Globus pallidus (tissue), 1 donor: Measurements from ENCODE around the gene AGER.
"Not testable (repeated sequence)": the region's sequence is repeated elsewhere in the genome, so short reads cannot be mapped to it uniquely, and the experiment has no call there.

Experiments
- DNase-seq: peaks from one replicate; pipeline ENCODE4 v3.0.0-alpha.2; 2015; ENCODE audit warnings: low spot score

The AGER gene

DNA sequence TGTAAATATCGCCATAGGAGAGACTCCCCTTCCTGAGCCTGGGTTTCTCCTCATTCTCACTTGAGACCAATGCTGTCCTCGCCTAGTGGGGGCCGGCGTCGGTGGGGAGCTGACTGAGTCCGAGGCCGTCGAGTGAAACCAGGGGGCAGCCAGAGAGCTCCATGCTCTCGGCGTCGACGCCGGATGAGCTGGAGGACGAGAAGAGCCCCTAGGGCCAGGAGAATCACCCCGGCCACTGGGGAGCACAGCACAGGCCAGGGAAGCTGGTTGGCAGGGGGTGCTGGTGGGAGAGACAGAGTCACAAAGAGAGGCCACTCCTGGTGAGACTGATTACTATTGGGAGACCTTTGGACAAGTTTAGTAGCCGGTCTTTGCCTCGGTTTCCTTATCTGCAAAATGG is 14.8 kb upstream of the AGER start:
- no peak for DNase-seq

DNA sequence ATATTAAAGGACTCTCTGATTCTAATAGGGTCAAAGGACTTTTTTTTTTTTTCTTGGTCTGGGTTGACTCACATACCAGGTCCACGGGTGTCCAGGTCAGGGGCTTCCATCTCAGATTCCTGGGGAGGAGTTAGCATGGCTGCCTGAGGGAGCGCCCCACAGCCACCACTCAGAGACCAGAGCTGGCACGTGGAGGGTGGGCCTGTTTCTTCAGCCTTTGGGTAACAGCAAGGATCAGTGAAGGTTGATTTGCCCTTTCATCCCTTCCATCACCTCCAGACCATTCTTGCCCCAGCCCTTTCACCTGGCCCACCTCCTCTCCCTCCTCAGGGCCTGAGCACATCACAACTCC is 14.3 kb upstream of the AGER start:
- no peak for DNase-seq

DNA sequence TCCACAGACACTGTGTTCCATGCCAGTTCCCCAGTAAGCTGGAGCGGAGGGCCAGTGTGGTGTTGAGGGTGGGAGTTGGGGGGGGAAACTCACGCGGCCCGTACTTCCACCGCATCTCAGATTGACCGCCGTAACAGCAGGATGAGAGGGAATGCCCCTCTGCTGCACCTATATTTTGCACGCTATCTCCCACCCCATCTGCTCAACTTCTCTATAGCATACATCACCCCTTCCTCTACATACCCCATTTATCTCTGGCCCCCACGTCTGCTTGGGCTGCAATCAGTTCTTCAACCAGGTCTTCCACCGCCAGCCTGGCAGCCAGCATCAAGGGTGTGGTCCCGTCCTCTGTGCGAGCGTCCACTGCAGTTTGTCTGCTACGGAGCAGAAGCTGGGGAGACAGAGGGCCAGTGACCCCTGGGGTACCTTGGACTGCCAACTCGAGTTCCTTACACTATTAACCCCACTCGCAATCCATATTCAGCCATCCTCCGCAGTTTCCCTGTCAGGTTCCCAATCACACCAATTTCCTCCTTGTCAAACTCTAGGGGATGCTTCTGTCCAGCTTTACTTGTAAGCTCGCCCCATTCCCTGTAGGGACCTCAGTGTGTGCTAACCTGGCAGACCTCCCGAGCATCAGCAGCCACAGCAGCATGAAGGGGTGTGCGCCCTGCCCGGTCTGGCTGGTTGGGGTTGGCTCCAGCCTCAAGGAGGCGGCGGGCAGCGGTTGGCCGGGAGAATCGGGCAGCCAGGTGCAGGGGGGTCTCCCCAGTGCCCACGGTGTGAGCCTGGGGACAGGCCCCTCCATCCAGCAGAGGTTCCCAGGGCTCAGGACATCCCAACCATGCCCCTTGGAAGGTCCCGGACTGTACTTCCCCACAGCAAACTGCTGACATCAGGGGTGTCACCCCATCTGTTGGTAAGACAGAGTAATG is 12.9 kb upstream of the AGER start:
- peak; percentile 51 for DNase-seq

DNA sequence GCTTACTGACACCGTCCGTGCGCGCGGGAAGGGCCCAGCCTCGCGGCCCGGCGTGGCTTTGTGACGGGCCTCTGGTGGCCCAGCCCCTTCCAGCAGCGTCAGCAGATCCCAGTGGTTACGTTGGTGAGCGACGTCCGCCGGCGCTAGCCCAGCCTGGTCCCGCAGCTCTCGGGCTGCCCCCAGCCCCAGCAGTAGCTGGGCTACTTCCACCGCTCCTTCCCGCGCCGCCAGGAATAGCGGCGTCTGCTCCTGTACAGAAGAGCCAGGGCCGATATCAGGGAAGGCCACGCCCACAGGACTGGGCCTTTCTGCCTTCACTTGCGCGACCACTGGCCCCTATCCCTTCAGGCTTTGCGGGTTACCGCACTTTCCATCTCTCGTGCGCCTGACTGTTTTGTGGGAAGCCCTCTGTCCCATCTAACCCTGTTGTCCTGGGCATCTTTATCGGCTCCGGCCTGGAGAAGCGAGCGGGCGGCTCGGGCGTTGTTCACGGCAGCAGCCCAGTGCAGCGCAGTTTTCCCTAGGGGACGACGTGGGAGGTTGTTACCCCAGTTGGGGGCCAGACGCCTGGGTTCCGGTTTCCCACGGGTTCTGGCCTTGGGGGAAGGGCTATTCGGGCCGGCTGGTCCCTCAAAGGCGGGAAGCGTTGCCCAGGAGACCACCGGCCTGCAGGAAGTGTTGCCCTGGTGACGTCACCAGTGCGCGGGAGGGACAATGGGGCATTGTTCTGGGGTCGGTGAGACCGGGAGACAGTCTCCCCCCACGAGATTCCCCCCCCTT is 12.0 kb upstream of the AGER start:
- peak; percentile 97 for DNase-seq

DNA sequence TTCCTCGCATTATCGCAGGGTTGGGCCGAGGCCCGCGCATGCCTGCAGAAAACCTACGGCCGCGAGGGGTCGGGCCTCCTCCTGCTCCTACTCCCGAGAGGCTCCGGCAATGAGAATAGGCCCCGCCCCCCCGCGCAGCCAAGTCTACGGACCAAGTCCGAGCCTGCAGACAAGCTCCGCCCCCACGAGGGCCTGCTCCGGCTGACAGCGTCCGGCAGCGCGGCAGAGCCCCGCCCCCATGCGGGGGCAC is 11.5 kb upstream of the AGER start:
- peak; percentile 100 for DNase-seq

DNA sequence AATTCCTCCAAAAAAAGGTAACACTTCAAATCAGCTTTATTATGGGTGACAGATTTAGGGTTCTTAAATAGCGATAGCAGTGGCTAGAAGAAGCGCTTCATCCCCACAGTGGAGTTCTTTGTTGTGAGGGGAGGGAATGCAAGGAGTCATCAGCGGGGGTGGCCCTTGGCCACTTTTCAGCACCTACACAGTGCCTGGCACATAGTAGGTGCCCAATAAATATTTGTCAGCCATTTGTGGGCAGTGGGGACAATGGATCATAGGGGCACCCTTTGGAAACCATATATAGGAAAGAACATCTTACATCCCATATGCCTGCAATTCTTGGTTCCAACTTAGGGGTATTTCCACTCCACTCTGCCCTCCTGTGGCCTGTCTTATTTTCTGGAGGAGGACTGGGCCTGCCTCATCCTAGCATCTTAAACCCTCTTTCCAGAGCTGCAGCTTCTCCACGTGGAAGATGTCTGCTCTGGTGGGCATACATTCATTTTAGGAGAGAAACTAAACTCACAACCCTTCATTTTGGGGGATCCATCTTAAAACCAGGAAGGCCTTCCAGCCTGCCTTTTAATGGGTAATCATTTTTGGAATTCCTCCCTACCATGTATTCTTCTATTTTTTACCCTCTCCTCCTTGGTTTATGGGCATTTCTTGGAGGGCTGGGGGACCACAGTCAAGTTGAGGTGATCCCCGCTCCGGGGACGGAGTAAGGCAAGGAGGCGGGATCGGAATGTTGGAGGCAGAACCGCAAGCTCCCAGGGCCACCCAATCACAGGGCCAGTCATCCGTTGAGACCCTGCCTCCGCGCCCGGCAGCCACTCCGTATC is 11.0 kb upstream of the AGER start:
- peak; percentile 76 for DNase-seq

DNA sequence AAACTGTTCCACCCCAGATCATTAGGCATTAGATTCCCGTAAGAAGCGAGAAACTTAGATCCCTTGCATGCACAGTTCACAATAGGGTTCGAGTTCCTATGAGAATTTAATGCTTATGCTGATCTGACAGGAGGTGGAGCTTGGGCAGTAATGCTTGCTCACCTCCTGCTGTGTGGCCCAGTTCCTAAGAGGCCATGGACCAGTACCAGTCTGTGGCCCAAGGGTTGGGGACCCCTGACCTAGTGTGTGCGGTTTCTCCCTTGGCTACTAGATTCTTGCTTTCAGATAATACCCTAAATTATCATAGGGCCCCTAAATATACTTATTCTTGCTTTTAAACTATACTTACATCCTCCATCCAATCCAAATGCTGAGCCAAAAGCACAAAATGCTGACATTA is 10.3 kb upstream of the AGER start:
- DNase-seq, result no peak

DNA sequence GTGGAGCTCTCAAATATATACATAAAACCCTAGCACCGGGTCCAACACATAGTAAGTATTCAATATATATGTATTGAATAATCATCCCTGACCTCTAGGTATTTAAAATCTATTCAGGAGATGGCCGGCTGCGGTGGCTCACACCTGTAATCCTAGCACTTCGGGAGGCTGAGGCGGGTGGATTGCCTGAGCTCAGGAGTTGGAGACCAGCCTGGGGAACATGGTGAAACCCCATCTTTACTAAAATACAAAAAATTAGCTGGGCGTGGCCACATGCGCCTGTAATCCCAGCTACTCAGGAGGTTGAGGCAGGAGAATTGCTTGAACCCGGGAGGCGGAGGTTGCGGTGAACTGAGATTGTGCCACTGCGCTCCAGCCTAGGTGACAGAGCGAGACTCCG is 9.0 kb upstream of the AGER start:
- DNase-seq, result not testable (repeated sequence)

DNA sequence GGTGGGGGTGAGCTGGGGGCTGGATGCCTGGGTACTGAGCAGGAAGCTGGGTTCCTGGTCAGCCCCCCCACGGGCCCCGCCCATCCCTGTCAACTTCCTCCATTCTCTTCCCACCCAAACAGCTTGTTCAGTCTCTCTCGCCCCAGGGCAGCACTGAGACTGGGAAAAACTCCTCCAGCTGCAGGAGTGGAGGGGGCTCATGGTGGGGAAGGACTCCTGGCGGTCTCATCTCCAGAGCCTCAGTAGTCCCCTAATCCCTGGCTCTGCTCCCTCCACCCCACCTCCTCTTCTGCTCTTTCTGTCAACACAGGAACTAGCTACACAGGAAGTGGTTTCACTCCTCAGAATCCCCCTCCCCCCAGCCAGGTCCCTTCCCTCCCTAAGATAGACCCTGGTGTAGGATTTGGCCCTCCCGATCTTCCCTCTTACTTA is 8.6 kb upstream of the AGER start, which contains the start of gene GPSM3:
Gene GPSM3 (minus strand): TSS at position 36 of the 432 bp plus-strand sequence. CDS start 130 bp downstream, outside the sequence.
- DNase-seq, result no peak

DNA sequence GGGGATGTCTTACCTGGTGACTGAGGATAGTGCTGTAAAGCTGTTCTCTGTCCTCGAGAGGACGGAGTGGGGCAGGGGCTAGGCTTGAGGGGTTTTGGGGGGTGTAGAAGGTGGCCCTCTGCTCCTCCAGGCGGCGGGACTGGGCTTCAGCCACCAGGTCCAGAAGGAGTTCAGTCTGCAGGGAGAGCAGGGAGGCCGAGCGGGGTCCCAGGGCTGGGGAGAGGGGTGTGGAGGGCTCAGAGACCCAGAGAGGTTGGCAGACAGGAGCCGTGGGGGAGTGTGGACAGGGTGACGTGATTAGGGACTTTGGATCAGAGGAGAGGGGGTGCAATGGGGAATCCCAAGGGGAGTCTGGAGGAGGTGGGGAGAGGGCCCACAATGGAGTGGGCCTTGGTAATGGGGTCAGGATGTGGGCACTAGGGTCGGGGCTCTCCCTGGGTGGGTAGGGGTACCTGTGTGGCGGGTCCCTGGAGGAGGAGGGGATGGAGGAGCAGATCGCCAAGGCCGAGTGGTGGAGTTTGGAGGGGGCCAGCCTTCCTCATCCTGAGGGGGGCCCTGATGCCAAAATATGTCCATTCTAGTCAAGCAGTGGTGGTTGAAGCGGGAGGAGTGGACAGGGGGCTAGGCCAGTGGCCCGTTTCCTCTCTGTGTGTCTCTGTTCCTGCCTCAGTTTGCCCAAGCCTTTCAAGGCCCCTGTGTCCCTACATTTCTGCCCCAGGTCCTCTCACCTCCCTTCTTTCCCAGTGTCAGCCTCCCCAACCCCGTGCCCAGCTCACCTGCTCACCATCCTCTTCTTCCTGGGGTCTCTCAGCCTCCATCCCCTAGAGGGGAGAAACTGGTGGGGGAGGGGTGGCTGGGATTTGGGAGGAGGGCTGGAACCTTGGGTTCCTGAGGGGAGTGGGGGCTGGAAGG is 7.9 kb upstream of the AGER start:
- no peak for DNase-seq

DNA sequence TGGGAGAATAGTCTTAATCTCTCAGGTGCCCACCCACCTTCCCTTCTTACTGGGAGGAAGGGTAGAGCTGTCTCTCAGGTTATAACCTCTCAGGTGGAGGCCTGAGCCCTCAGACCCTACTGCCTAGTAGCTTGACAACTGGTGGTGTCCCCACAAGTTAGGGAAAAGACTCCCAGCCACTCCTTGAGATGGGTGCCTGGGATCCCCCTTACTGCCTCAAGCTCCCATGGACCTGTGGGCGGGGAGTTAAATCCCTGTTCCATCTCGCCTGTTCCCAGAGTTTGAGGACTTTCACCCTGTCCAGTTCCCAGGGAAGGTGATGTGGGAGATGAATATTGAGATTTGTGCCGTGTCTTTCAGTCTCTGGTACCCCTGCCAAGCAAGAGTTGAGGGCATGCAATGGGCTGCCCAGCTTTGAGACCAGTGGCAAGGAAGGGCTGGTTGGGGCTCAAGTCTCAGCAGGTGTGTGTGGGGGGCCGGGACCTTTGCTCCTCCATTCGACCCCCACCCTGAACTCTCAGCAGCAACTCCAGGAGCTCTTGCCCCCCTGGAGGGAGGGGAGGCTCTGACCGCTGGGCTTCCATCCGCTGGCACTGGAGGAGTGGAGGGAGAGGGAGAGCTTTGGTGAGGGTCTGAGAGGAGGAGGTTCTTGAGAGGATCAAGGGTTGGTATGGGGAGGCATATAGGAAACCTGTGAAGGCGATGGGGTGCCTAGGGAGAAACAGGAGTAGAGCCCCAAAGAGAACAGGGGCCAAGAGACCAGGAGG is 7.0 kb upstream of the AGER start:
- DNase-seq, result no peak

DNA sequence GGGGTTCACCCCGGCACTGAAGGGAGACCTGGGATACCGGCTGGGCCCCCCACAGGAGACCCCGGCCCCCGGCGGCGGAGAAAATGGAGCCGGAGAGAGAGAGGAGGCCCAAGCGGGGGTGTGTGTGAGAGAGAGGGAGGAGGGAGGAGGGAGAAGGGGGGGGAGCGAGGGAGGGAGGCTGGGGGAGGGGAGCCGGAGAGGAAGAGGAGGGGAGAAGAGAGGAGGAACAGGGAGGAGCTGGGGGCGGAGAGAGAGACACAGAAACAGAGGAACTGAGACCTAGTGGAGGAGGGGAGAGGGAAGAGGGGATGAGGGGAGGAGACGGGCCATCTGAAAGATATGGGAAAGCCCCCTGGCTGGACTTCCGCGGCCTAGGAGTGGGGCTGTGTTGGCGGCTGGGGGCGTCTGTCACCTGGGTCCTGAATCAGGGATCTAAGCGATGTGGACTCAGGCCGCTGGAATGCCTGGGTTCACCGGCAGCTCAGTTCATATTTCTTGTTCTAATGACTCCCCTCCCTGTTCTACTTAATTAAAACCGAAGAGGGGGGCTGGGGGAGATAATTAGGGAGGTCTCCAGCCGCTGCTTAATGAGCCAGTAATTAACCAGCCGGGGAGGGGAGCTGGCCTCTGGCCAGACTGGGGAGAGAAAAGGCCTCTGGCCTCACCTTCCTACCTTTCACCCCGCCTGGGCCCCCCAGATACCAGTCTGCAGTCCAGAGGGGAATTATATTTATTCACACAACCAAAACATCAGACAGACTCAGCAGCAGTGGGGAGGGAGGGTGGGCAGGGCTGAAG is 6.2 kb upstream of the AGER start, which contains the start of gene PBX2:
Gene PBX2 (minus strand): TSS at position 149 of the 798 bp plus-strand sequence. CDS start 287 bp downstream, outside the sequence.
- peak; percentile 95 for DNase-seq

DNA sequence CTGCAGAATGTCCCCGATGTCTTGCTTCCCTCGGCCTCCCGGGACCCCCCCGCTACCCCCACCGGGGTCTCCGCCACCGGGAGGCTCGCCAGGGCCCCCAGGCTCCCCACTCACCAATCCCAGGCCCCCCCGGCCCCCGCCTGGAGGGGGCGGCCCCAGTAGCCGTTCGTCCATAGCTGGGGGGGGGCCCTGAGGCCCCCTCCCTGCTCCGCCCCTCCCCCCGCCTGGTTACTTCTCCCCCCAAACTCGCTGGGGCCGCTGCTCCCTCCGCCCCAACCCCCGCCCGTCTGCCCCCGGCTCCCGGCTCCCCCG is 5.6 kb upstream of the AGER start:
- DNase-seq, result no peak

DNA sequence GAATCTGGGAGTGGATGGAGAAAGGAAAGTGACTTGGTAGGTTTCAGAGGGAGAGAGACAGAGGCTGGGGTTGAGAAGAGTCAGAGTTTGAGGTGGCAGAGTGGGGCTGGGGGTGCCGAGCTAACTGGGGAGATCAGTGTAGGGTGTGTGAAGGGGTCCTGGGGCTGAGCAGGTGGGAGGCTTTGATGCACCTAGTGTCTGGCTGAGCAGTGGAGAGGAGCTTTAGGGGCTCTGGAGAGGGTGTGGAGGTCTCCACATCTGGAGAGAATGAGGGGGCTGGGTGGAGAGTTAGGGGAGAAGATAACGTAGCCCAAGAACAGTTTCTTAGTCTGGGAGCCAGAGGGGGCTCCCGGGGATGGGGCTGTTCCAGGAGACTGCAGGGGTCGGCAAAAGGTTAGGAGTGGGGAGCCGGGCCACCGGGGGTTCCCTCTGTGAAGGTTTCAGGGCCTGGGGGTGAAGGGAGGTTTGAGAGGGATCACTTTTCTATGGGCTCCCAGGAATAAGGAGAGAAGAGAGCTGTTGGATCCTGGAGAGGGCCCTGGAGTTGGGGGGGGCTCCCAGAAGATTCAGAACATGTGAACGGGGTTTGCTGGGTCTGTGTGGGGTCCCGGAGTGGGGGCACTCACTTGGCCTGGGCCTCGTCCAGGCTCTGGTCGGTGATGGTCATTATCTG is 5.2 kb upstream of the AGER start:
- DNase-seq, result peak; percentile 22

DNA sequence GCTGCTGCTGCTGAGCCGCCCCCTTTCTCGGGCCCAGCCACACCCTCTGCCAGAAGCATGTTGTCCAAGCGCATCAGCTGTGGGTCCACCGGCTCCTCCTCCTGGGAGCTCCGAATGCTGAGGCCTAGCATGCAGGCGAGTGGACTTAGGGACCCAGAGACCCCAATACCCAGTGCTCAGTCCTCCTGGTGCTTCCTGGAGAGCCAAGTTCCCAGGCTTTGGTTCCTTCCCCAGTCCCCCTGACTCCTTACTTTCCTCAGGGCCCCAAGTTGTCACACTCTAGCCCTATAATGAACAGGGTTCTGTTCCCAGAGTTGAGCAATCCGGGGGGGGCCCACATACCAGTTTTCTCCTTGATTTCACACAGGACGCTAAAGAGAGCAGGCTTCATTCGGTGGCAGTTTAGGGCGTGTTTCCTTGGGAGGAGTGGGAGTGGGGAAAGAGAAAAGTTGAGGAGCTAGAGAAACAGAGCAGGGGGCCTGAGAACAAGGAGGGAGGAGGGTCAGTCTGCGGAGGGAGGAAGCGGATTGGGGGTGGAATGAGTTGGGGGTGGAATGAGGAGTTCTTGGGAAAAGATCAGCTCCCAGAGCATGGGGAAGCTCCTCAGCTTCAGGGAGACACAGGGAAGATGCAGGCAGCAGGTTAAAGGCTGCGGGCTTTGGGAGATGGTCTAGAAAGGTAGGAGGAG is 4.5 kb upstream of the AGER start:
- DNase-seq, result no peak

DNA sequence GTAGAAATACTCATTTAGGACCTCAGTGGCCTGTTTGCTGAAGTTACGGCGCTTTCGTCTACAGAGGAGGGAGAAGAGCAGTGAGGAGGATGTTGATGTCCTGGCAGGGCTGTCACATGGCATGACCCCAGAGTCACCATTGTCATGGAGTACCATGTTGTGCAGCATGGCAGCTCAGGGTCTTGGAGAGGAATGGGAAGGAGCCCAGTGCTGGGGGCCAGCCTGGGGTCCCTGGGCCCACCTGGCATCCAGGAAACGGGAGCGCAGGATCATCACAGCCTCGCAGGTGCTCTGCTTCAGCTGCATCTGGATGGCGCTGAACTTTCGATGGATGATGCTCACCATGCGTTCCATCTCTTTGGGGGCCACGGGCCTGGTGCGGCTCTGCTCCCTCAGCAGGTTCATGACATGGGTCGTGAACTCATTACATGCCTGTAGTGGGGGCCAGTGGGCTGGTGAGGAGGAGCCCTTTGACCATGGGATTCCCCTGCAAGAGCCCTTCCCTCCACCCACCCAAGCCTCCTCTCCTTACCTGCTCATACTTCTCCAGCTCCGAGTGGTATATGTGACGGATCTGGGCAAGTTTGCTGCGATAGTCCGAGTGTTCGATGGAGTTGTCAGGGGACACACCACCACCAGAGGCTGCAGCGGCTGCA is 3.8 kb upstream of the AGER start:
- not testable (repeated sequence) for DNase-seq

DNA sequence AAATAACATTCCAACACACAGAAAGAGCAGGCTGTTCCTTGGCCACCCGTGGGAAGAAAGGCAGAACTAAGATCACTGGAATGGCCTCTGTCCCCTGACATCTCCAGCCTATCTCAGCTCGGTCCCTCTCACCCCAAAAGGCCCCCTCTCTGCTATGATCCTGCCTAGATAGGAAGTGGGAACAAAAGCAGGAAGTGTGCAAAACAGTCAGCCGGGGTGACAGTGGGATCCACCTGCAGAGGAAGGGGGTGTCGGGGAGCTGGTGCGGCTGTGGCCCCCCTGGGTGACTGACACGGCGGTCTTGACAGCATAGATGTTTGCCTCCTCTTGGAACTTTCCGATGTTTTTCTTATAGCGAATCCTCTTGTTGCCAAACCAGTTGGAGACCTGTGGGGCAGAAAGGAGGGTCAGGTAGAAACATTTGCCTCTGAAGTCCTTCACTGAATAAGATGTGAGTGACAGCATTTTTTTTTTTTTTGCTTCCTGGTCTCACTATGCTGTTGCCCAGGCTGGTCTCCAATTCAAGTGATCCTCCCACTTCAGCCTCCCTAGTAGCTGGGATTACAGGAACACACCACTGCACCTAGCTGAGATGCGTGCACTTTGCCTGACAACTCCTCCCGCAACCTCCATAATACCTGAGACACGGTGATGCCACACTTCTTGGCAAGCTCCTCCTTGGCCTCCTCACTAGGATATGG is 3.1 kb upstream of the AGER start:
- DNase-seq, result no peak
